ENCODE data around the gene CAMKK2.

Gene CAMKK2

GRCh38 chr12:121189131-121189530 lies 107.4 kb downstream of the CAMKK2 start:
- DNase-seq, result no peak

GRCh38 chr12:121188227-121188626 lies 108.3 kb downstream of the CAMKK2 start:
- no peak for DNase-seq
